Urothelium cell line (cell line): Measurements from ENCODE around the gene CEP104.
A peak's percentile ranks its signal among the peaks of the same experiment; 100 is the strongest.
"Not testable (repeated sequence)": the region's sequence is repeated elsewhere in the genome, so short reads cannot be mapped to it uniquely, and the experiment has no call there.

Source experiments
- DNase-seq: peaks from one replicate; pipeline ENCODE4 v3.0.0; 2011; ENCODE audit warnings: low spot score, mixed read lengths
- FAIRE-seq: peaks from 2 replicates; lab custom pipeline; 2011; peaks lifted over from hg19 to GRCh38; lab: Jason Lieb, UNC

Gene CEP104

GRCh38 chr1:3803905-3804626, 52.9 kb downstream of the CEP104 start:
- FAIRE-seq = no peak
- no peak for DNase-seq

DNA sequence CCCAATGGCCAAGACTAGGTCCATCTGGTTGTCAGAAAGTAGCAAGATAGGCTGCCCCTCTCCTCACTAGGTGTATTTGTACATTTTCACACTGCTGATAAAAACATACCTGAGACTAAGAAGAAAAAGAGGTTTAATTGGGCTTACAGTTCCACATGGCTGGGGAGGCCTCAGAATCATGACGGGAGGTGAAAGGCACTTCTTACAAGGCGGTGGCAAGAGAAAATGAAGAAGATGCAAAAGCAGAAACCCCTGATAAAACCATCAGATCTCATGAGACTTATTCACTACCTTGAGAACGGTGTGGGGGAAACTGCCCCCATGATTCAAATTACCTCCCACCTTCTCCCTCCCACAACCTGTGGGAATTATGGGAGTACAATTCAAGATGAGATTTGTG, 56.2 kb downstream of the CEP104 start:
- FAIRE-seq, DNase-seq: not testable (repeated sequence)

DNA sequence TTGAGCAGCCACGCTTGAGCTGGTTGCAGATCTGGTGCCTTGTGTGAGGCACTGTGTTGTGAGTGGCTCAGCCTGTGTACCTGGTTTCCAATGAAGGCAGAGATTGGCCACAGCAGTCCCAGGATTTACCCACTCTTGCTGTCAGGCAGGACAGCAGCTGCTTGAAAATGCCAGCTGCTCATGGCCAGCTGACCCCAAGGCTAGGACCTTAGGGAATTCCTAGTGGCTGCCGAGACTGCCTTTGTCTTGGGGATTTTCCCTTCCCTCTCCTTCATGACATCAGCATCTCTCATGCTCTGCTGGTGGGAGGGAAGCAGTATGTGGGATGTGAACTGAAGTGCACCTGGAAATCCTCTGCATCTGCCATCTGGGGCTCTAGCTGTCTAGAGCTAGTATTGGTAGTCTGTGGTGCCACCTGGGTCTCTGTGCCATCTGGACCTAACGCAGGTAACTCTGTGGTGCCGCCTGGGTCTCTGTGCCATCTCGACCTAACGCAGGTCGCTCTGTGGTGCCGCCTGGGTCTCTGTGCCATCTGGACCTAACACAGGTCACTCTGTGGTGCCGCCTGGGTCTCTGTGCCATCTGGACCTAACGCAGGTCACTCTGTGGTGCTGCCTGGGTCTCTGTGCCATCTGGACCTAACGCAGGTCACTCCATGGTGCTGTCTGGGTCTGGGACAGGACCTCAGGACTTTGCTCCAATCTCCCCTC, 56.9 kb downstream of the CEP104 start:
- no peak for DNase-seq
- no peak for FAIRE-seq

- DNase-seq = peak; percentile 94
These were observed 60.6 kb downstream of the CEP104 start, which contains the start of gene LRRC47 for GRCh38 chr1:3796215-3797061. TSS of gene LRRC47 (minus strand) at chr1:3796498. CDS start at chr1:3796476, 22 bp downstream.

GRCh38 chr1:3795453-3796214, 61.4 kb downstream of the CEP104 start:
- no peak for FAIRE-seq
- DNase-seq = no peak

More at GRCh38 chr1:3796215-3797061, 60.6 kb downstream of the CEP104 start, which contains the start of gene LRRC47:
- no peak for FAIRE-seq

DNA sequence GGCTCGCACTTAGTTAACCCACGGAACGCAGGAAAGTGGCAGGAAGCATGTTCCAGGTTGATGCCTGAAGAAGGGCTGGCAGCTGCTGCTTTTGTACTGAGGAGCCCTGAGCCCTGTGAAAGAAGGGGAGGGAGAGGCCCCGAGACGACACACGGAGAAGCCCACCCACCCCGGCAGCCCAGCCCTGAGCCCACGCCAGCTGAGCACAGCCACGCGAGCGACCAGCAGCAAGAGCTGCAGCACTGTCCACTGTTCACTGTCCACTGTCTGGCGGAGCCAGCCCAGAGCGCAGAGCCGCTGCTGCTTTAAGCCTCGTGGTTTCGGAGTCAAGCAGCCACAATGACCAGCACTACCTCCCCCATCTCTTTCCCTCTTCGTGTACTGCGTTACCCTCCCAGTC, 66.1 kb downstream of the CEP104 start:
- no peak for DNase-seq
- FAIRE-seq = no peak

DNA sequence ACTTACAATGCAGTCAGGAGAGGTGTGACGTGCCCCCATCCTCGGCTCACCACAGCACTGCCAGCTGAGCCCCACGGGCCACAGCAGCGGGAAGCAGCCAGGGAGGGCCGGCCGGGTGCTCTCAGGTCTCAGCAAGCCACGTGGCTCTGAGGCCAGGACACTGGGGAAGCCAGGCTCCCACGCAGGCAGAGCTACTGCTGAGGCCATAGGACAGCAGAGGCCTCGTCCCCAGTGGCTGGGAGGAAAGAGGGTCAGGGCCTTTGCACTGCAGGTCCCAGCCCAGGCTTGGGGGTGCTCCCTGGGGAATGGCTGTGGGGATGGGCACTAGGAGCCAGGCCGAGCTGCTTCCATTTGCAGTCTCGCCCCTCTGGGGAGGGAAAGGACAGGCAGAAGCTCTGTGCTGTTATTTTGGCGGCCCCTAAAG, 66.5 kb downstream of the CEP104 start:
- FAIRE-seq = no peak

GRCh38 chr1:3789421-3790300, 67.3 kb downstream of the CEP104 start:
- FAIRE-seq (no peak), DNase-seq (no peak)

More for the DNA sequence above, 66.5 kb downstream of the CEP104 start:
- no peak for DNase-seq

GRCh38 chr1:3788756-3789420, 68.1 kb downstream of the CEP104 start:
- no peak for DNase-seq
- no peak for FAIRE-seq

DNA sequence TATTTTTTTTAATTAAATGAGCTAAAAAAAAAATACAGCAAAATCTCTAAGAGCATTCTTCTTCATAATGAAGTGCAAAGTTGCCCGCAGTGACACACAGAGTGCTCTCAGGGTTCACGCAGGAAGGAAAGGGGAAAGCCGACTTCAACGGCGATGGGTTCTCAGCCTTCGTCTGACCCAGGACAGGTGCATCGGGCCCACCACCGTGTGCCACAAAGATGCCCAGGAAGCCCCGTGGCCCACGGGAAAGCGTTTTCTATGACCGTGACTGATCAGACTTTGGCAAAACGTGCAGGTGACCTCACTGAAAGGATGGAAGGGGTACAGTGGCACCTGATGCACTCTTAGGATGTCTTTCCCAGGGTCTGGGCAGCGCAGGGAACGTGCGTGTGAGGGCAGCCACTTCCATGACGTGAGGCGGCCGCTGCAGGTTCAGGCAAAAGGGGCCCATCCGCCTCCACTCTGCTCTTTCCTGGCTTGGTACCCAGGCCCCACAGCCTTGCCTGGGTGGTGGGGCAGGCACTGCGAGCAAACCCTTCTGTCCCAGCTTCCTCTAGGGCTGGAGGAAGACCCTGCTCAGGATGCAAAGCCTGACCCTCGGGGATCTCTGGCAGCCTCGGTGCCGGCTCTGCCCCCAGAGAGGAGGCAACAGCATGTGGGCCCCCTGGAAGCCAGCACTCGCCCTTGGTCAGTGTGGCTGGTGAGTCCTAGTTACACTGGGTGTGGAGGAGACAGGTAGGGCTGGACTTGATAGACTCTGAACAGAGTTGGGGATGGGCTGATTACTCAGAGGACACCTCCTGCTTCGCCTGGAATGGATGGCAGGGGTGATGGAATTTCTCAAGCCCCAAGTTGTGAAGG, 69.0 kb downstream of the CEP104 start:
- DNase-seq (no peak), FAIRE-seq (no peak)

GRCh38 chr1:3787349-3787715, 69.7 kb downstream of the CEP104 start:
- DNase-seq (no peak), FAIRE-seq (no peak)

GRCh38 chr1:3786468-3787348, 70.3 kb downstream of the CEP104 start:
- no peak for FAIRE-seq
- DNase-seq = no peak

GRCh38 chr1:3785456-3786157, 71.4 kb downstream of the CEP104 start:
- DNase-seq (no peak), FAIRE-seq (no peak)

DNA sequence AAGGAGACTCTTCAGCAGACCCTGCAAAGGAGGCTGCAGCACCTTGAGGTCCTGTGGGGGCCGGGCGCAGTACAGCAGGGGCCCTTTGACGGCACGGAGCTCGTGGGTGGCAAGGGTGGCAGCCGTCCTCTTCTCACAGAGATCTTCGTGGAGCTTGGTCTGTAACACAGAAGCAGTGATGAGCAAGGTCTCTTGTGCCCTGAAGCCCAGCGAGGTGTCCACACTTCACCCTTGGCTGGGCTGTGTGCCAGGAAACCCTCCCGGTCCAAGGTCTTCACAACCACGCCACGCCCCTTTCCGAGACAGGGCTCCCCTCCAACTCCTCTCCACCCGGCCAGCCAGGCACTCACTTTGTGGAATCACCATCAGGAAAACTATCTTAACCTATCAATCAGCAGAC, 72.0 kb downstream of the CEP104 start:
- DNase-seq (no peak), FAIRE-seq (no peak)

DNA sequence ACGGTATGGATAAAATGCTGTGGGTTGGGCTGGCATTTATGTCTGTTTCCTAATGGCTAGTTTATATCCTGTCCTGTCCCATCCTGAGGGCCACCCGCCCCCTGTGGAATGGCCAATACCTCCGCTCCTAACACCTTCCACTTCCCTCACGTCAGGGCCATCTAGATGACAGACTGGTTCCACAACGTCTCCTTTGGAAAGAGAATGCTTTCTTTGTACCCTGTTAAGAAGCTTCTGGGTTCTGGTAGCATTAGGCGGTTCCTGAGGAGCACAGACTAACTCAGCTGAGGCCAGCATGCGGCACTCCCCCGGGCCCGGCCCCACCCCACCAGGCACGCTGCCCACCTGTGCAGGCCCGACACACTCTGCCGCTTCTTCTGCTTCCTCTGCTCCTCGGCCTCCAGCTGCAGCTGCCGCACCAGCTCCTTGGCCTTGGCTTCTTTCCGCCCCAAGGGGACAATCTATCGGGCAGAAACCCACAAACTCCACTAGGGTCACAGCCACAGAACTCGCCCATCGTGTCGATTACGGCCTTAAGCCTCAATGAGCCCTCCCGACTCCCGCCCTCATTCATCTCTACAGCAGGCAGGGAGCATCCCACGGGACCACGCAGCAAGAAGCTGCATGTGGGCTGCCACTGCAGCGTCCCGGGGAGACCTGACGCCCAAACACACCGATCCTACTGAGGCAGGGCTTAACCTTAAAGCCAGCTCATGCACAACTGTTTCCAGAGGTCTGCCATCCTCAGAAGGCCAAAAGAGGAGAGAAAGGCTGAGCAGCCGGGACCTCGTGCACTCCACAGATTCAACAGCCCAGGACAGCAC, 73.1 kb downstream of the CEP104 start:
- no peak for FAIRE-seq

DNA sequence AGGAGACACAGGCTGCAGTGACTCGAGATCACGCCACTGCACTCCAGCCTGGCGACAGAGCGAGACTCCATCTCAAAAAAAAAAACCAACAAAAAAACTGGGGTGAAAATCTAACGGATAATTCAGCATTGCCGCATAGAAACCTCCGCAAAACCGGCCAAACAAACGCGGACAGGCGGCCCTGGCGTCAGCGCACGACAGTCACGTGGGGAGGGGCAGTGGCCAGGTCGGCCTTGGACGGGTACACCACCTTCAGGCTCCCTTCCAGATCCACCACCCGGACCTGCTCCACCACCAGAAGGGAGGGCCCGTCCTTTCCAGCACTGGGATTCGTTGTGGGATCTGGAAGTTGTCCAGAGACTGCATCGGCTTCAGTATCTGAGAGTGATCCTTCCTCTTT, 76.1 kb downstream of the CEP104 start:
- FAIRE-seq = no peak
- no peak for DNase-seq

More for the DNA sequence above, 73.1 kb downstream of the CEP104 start:
- no peak for DNase-seq
